Ishikawa (cell line): ENCODE results near the gene FAM20C.

Experiments used
- CREB1 ChIP-seq: IDR thresholded peaks from 2 replicates; pipeline ENCODE4 v1.6.1; 2012; ENCODE audit warnings: low read depth
- EP300 ChIP-seq: IDR thresholded peaks from 2 replicates; pipeline ENCODE4 v1.6.1; 2012; ENCODE audit warnings: borderline replicate concordance
- FOXM1 ChIP-seq: IDR thresholded peaks from 2 replicates; pipeline ENCODE4 v1.6.1; 2012; ENCODE audit warnings: low read depth, borderline replicate concordance
- MAX ChIP-seq: IDR thresholded peaks from 2 replicates; pipeline ENCODE4 v1.6.1; 2012
- TEAD4 ChIP-seq: IDR thresholded peaks from 2 replicates; pipeline ENCODE4 v1.6.1; 2012
- USF1 ChIP-seq: IDR thresholded peaks from 2 replicates; pipeline ENCODE4 v1.6.1; 2012
- YY1 ChIP-seq: IDR thresholded peaks from 2 replicates; pipeline ENCODE4 v1.6.1; 2012; ENCODE audit warnings: low read depth

GRCh38 chr7:151346-152050, 40.9 kb upstream of the FAM20C start:
- TF ChIP-seq USF1 = no peak
- no peak for TF ChIP-seq CREB1
- TF ChIP-seq EP300 = no peak
- TF ChIP-seq TEAD4 = no peak
- TF ChIP-seq MAX = no peak
- TF ChIP-seq YY1 = no peak
- no peak for TF ChIP-seq FOXM1
